C4-2B (cell line): ENCODE measurements around the gene BRSK2.

ENCODE experiments used
- CTCF ChIP-seq: fragments of 450-650 bp; conservative IDR thresholded peaks from 2 replicates; pipeline ENCODE4 v1.5.1; 2017; ENCODE audit warnings: mild to moderate bottlenecking
- ZFX ChIP-seq: fragments of 450-650 bp; IDR thresholded peaks from 2 replicates; pipeline ENCODE4 v1.6.1; 2017

- TF ChIP-seq CTCF (no peak), ZFX (no peak)
Measured at GRCh38 chr11:1402355-1403077, 12.8 kb downstream of the BRSK2 start.
